ENCODE results near the gene FBXW4.

- no peak for TF ChIP-seq CTCF (IDR thresholded peaks at IDR 0.05)
- no peak for TF ChIP-seq POLR2A (IDR thresholded peaks at IDR 0.05)
These were observed 133.7 kb downstream of the FBXW4 start for GRCh38 chr10:101561068-101561915.
